Measurements from ENCODE around the gene KHDC4.

DNA sequence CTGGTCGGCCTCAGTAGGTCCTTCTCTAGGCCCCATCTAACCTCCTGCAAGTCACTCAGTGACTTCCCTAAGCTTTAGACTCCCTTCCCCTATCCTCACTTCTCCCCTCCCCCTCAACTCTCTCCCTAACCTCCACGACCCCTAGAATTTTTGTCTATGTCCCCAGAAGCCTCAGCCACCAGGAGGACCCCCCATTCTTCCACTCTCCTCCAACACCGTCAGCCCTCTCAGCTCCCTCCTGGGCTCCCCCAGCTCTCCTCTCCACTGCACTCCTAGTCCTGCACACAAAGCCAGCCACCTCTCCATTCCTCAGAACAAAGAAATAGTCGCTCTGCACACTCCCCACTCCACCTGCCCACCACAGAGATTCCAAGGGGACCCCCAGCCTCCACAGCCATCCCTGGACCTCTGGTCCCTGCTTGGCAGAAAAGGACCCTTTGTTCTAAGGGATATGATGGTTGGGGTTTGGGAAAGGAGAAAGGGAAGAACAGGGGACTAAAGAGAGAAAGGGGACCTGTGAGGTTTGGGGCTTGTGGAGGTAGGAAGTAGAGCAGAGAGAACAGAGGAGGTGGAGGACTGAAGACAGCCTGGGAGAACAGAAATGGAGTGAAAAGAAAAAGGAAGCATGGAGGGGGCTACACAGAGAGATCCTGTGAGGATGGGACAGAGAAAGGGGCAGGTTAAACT is 41.3 kb upstream of the KHDC4 start:
- TF ChIP-seq, protein P1, sequence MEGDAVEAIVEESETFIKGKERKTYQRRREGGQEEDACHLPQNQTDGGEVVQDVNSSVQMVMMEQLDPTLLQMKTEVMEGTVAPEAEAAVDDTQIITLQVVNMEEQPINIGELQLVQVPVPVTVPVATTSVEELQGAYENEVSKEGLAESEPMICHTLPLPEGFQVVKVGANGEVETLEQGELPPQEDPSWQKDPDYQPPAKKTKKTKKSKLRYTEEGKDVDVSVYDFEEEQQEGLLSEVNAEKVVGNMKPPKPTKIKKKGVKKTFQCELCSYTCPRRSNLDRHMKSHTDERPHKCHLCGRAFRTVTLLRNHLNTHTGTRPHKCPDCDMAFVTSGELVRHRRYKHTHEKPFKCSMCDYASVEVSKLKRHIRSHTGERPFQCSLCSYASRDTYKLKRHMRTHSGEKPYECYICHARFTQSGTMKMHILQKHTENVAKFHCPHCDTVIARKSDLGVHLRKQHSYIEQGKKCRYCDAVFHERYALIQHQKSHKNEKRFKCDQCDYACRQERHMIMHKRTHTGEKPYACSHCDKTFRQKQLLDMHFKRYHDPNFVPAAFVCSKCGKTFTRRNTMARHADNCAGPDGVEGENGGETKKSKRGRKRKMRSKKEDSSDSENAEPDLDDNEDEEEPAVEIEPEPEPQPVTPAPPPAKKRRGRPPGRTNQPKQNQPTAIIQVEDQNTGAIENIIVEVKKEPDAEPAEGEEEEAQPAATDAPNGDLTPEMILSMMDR (conservative IDR thresholded peaks at IDR 0.05 in 1 of 2, IDR thresholded peaks at IDR 0.05 in 1 of 2; ENCODE audit: extremely low read depth in 1 of 2, insufficient read depth in 1 of 2, low read depth in 1 of 2, low read length in 2 of 2), result no peak
- no peak for TF ChIP-seq EZH2 (IDR thresholded peaks at IDR 0.05; ENCODE audit: borderline replicate concordance, low read length)
